PC-9 (cell line): Measurements from ENCODE around the gene EYA2. TPM values are rescaled to one million over a fixed set of nuclear protein-coding genes. Genes with fewer than 3 reads are reported as not detected.

ENCODE experiments used
- BruUV-seq: library from RNA; stranded (reverse); fragments of 400-500 nt; replicated peaks from 2 replicates; lab custom pipeline; 2021; lab: Mats Ljungman, UMichigan
- CTCF ChIA-PET: fragments of 300-600 bp; sonication (Branson Sonifier 250); formaldehyde crosslinking; loops from one replicate; lab custom pipeline; 2022; ENCODE audit warnings: antibody characterized with exemption; lab: Charles Lee
- POLR2A ChIA-PET: fragments of 300-600 bp; sonication (Branson Sonifier 250); formaldehyde crosslinking; loops from one replicate; lab custom pipeline; 2022; ENCODE audit warnings: antibody characterized with exemption; ENCODE audit not compliant: unreplicated experiment; lab: Charles Lee
- DNase-seq, 2 experiments: peaks; one replicate each; pipeline versions ENCODE4 v3.0.0 to v3.0.0-alpha.2; 2015 to 2022; ENCODE audit warnings: mixed read lengths in 1 of 2
- H2AFZ ChIP-seq: fragments of 200-600 bp; sonication (generic); 2 replicates; pipeline ENCODE4 v1.8.1; 2017; ENCODE audit warnings: antibody characterized with exemption
- H3F3A ChIP-seq: fragments of 200-600 bp; sonication (generic); 2 replicates; pipeline ENCODE4 v1.8.1; 2017; ENCODE audit warnings: antibody characterized with exemption, mild to moderate bottlenecking, low read depth; ENCODE audit not compliant: insufficient read depth
- H3K27ac ChIP-seq: fragments of 200-600 bp; sonication (generic); 2 replicates; pipeline ENCODE4 v1.6.1; 2016; ENCODE audit warnings: mixed run types
- H3K27me3 ChIP-seq: fragments of 200-600 bp; sonication (generic); 2 replicates; pipeline ENCODE4 v1.6.1; 2016; ENCODE audit warnings: low read depth, mixed run types; ENCODE audit not compliant: insufficient read depth
- H3K36me3 ChIP-seq: fragments of 200-600 bp; sonication (generic); 2 replicates; pipeline ENCODE4 v1.6.1; 2016; ENCODE audit warnings: low read depth, mixed run types
- H3K4me1 ChIP-seq: fragments of 200-600 bp; sonication (generic); replicated peaks from 2 replicates; pipeline ENCODE4 v1.6.1; 2016; ENCODE audit warnings: mixed run types; ENCODE audit not compliant: insufficient read depth
- H3K4me2 ChIP-seq: fragments of 200-600 bp; sonication (generic); 2 replicates; pipeline ENCODE4 v1.6.1; 2017; ENCODE audit warnings: mixed run types
- H3K4me3 ChIP-seq: fragments of 200-600 bp; sonication (generic); 2 replicates; pipeline ENCODE4 v1.6.1; 2016; ENCODE audit warnings: mixed run types
- H3K79me2 ChIP-seq: fragments of 200-600 bp; sonication (generic); 2 replicates; pipeline ENCODE4 v1.6.1; 2017; ENCODE audit warnings: low read depth, mixed run types
- H3K9me2 ChIP-seq: fragments of 200-600 bp; sonication (generic); 2 replicates; pipeline ENCODE4 v1.8.1; 2017; ENCODE audit warnings: mild to moderate bottlenecking; ENCODE audit not compliant: insufficient read depth
- H3K9me3 ChIP-seq: fragments of 200-600 bp; sonication (generic); 2 replicates; pipeline ENCODE4 v1.8.1; 2016; ENCODE audit warnings: low read depth; ENCODE audit not compliant: insufficient read depth
- H4K20me1 ChIP-seq: fragments of 200-600 bp; sonication (generic); 2 replicates; pipeline ENCODE4 v1.8.1; 2017; ENCODE audit not compliant: insufficient read depth
- EZH2 ChIP-seq: fragments of 200-600 bp; sonication (generic); IDR thresholded peaks from 2 replicates; pipeline ENCODE4 v1.8.0; 2017; ENCODE audit warnings: antibody characterized with exemption, low read depth
- intact Hi-C: fragments of 100-400 bp; cut with micrococcal nuclease; formaldehyde crosslinking; loops from one replicate; pipeline ENCODE4 v1.10.0; 2022; ENCODE audit not compliant: unreplicated experiment
- total RNA-seq: library from RNA; stranded (reverse); gene quantifications from 2 replicates; pipeline ENCODE4 v1.2.3, GENCODE V29; 2021
- TF ChIP-seq, protein P1 (sequence below): fragments of 200-600 bp; sonication (generic); conservative IDR thresholded peaks from 2 replicates; pipeline ENCODE4 v1.6.1; 2017; ENCODE audit warnings: mixed run types, antibody characterized with exemption, mild to moderate bottlenecking, moderate library complexity

The EYA2 gene
- total RNA-seq, 1 experiment from 2014 or later = not detected

DNA sequence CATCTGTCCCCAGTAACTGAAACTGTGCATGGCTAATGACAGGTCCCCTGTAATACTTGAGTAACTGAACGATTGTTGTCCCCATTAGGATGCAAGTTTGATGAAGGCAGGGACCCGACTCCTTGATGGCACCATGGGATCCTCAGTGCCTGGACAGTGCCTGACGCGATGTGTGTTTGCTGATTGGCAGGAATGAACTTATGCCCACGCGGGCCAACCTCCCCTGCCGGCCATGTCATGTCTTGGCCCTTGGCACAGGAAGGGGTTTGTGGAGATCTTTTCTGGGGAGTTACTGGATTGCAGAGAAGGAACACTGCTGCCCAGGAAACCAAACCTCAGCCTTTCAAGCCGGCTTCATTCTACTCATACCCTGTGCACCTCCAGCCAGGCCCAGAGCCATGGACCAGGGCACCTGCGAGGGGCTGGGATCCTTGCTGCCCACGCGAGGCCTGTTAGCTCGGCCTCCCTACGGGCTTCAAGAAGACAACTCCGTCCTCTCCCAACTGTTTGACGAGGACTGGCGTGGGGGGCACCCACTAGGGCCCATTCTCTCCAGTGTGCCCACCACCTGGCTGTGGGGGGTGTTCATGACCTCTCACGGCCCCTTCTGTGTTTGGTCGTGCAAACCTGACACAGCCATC, 314.0 kb downstream of the EYA2 start:
- H3K36me3 ChIP-seq = peaks cover 40% of the 10 kb centered on the region
- H3K27ac ChIP-seq = no peak overlapping the region
- no peak overlapping the region for H3K4me3 ChIP-seq
- POLR2A ChIA-PET = no interaction called here
- H3K4me1 ChIP-seq = peaks cover 37% of the 10 kb centered on the region
- intact Hi-C loops = no loop called here
- no peaks in the 10 kb centered on the region for H3K9me2 ChIP-seq
- TF ChIP-seq, protein P1, sequence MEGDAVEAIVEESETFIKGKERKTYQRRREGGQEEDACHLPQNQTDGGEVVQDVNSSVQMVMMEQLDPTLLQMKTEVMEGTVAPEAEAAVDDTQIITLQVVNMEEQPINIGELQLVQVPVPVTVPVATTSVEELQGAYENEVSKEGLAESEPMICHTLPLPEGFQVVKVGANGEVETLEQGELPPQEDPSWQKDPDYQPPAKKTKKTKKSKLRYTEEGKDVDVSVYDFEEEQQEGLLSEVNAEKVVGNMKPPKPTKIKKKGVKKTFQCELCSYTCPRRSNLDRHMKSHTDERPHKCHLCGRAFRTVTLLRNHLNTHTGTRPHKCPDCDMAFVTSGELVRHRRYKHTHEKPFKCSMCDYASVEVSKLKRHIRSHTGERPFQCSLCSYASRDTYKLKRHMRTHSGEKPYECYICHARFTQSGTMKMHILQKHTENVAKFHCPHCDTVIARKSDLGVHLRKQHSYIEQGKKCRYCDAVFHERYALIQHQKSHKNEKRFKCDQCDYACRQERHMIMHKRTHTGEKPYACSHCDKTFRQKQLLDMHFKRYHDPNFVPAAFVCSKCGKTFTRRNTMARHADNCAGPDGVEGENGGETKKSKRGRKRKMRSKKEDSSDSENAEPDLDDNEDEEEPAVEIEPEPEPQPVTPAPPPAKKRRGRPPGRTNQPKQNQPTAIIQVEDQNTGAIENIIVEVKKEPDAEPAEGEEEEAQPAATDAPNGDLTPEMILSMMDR = no peak
- TF ChIP-seq EZH2 = no peak
- H3K79me2 ChIP-seq = no peaks in the 10 kb centered on the region
- no peaks in the 10 kb centered on the region for H3K9me3 ChIP-seq
- H3K4me2 ChIP-seq = no peak overlapping the region
- H4K20me1 ChIP-seq = peaks cover 10% of the 10 kb centered on the region
- CTCF ChIA-PET = interaction anchor here (0.8 kb wide), 1 partner anchor 469 kb away, joined by 7 read pairs; no protein-coding TSS in a partner anchor
- BruUV-seq = no TSS peak
- H3K27me3 ChIP-seq = no peaks in the 10 kb centered on the region
- no peak overlapping the region for H2AFZ ChIP-seq
- peaks cover 47% of the 10 kb centered on the region for H3F3A ChIP-seq
- no peak for DNase-seq

DNA sequence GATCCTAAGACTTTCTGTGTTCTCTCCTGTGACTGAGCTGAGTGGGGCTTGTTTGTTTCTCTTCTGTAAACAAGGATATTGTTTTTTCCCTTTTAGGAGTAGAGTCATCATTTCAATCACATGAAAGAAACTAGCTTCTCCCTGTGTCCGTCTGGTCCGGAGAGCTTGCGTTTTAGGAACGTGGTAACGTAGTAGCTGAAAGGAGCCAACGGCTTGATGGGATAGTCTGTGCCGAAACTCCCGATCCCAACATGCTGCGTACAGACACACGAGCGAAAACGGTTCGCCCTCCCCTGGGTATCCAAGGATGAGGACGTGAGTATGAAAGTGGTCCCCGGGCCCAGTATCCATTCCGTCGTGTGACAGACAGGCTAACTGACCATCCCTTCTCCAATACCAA, 315.3 kb downstream of the EYA2 start:
- no peaks in the 10 kb centered on the region for H3K27me3 ChIP-seq
- H2AFZ ChIP-seq = no peak overlapping the region
- peaks cover 24% of the 10 kb centered on the region for H3K4me1 ChIP-seq
- peaks cover 45% of the 10 kb centered on the region for H3K36me3 ChIP-seq
- DNase-seq = no peak
- TF ChIP-seq, protein P1 = no peak
- TF ChIP-seq EZH2 = no peak
- peaks cover 39% of the 10 kb centered on the region for H3F3A ChIP-seq
- CTCF ChIA-PET = no interaction called here
- H3K9me2 ChIP-seq = no peaks in the 10 kb centered on the region
- no peak overlapping the region for H3K27ac ChIP-seq
- POLR2A ChIA-PET = interaction anchor here (0.6 kb wide), 1 partner anchor 660 kb away, joined by 4 read pairs; no protein-coding TSS in a partner anchor
- H4K20me1 ChIP-seq = peaks cover 10% of the 10 kb centered on the region
- no peaks in the 10 kb centered on the region for H3K79me2 ChIP-seq
- H3K9me3 ChIP-seq = no peaks in the 10 kb centered on the region
- H3K4me2 ChIP-seq = no peak overlapping the region
- intact Hi-C loops = no loop called here
- no peak overlapping the region for H3K4me3 ChIP-seq
- TSS peak; percentile 5 for BruUV-seq

DNA sequence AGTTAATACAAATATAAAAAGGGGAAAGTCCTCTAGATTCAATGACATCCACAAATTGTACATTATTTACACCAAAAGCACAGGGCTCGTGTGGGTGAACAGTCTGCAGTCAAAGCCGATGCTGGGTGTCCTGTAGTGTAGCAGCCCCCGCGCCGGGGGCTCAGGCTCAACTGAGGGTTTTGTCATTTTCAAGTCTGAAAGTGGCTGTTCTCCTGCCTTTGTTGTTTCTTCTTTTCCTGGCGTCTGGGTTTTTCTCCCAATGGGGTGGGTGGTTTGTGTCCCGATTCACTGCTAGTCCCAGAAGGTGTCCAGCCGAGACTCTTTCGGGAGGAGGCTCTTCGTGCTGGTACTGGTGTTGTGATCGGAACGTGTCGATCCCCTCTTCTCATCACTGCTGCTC, 315.8 kb downstream of the EYA2 start:
- Histone ChIP-seq H3K4me1 (peaks cover 19% of the 10 kb centered on the region), H3K36me3 (peaks cover 46% of the 10 kb centered on the region), H3K4me2 (no peak overlapping the region), H4K20me1 (peaks cover 11% of the 10 kb centered on the region), H2AFZ (no peak overlapping the region), H3K9me2 (no peaks in the 10 kb centered on the region), H3K27me3 (no peaks in the 10 kb centered on the region), H3K4me3 (no peak overlapping the region), H3K27ac (no peak overlapping the region), H3F3A (peaks cover 34% of the 10 kb centered on the region), H3K9me3 (no peaks in the 10 kb centered on the region), H3K79me2 (no peaks in the 10 kb centered on the region)
- intact Hi-C loops = no loop called here
- TF ChIP-seq, protein P1 = no peak
- no peak for TF ChIP-seq EZH2
- POLR2A ChIA-PET = no interaction called here
- DNase-seq = no peak
- no TSS peak for BruUV-seq
- CTCF ChIA-PET = no interaction called here
